A673 (cell line): Measurements from ENCODE around the gene CPLX4. TPM values are rescaled to one million over a fixed set of nuclear protein-coding genes. Genes with fewer than 3 reads are reported as not detected.

Experiments
- BruUV-seq: library from RNA; stranded (reverse); fragments of 400-500 nt; replicated peaks from 2 replicates; lab custom pipeline; 2021; lab: Mats Ljungman, UMichigan
- CTCF ChIA-PET: fragments of 300-600 bp; sonication (Branson Sonifier 250); formaldehyde crosslinking; loops from one replicate; lab custom pipeline; 2022; ENCODE audit warnings: antibody characterized with exemption; lab: Charles Lee
- POLR2A ChIA-PET: fragments of 300-600 bp; sonication (Branson Sonifier 250); formaldehyde crosslinking; loops from one replicate; lab custom pipeline; 2022; ENCODE audit warnings: antibody characterized with exemption; ENCODE audit not compliant: low non-redundant PET; lab: Charles Lee
- DNase-seq: peaks from one replicate; pipeline ENCODE4 v3.0.0-alpha.2; 2015; ENCODE audit warnings: low spot score
- H3K27ac ChIP-seq: fragments of 200-600 bp; sonication (generic); 2 replicates; pipeline ENCODE4 v1.5.1; 2016; ENCODE audit warnings: mixed run types, low read depth, mild to moderate bottlenecking, mixed read lengths, antibody characterized with exemption, low read length; ENCODE audit not compliant: poor library complexity, severe bottlenecking
- H3K27me3 ChIP-seq: fragments of 200-600 bp; sonication (generic); replicated peaks from 2 replicates; pipeline ENCODE4 v1.6.1; 2017; ENCODE audit warnings: mixed run types, low read depth, mild to moderate bottlenecking, mixed read lengths, antibody characterized with exemption, low read length; ENCODE audit not compliant: insufficient read depth, poor library complexity
- H3K36me3 ChIP-seq: fragments of 200-600 bp; sonication (generic); 2 replicates; pipeline ENCODE4 v1.6.1; 2016; ENCODE audit warnings: mixed run types, mild to moderate bottlenecking, mixed read lengths, antibody characterized with exemption, low read length; ENCODE audit not compliant: insufficient read depth, poor library complexity, severe bottlenecking
- H3K4me1 ChIP-seq: fragments of 200-600 bp; sonication (generic); 2 replicates; pipeline ENCODE4 v1.6.1; 2017; ENCODE audit warnings: mixed run types, mild to moderate bottlenecking, mixed read lengths, antibody characterized with exemption, low read length; ENCODE audit not compliant: insufficient read depth, poor library complexity, severe bottlenecking
- H3K4me3 ChIP-seq: fragments of 200-600 bp; sonication (generic); 2 replicates; pipeline ENCODE4 v1.5.1; 2016; ENCODE audit warnings: low read depth, mixed run types, mild to moderate bottlenecking, mixed read lengths, low read length; ENCODE audit not compliant: poor library complexity, severe bottlenecking
- H3K9me3 ChIP-seq: fragments of 200-600 bp; sonication (generic); 2 replicates; pipeline ENCODE4 v1.6.1; 2016; ENCODE audit warnings: mixed run types, low read depth, mild to moderate bottlenecking, mixed read lengths, antibody characterized with exemption, low read length; ENCODE audit not compliant: poor library complexity, severe bottlenecking
- EZH2 ChIP-seq: fragments of 200-600 bp; sonication (generic); IDR thresholded peaks from 2 replicates; pipeline ENCODE4 v1.6.1; 2017; ENCODE audit warnings: borderline replicate concordance, low read depth, mild to moderate bottlenecking, mixed read lengths, antibody characterized with exemption, low read length; ENCODE audit not compliant: poor library complexity, severe bottlenecking
- intact Hi-C: fragments of 100-400 bp; cut with micrococcal nuclease; formaldehyde crosslinking; loops from one replicate; pipeline ENCODE4 v1.10.0; 2022; ENCODE audit not compliant: unreplicated experiment
- total RNA-seq: library from RNA; stranded (reverse); gene quantifications from 2 replicates; pipeline ENCODE4 v1.2.3, GENCODE V29; 2021
- TF ChIP-seq, protein P1 (sequence below): fragments of 300-800, 200-600 bp; sonication (generic); conservative IDR thresholded peaks from 2 replicates; pipeline ENCODE4 v1.5.1; 2017; ENCODE audit warnings: low read depth, mild to moderate bottlenecking, antibody characterized with exemption, low read length, moderate library complexity, mixed read lengths

CPLX4 gene
- total RNA-seq, 1 experiment from 2014 or later, result not detected

DNA sequence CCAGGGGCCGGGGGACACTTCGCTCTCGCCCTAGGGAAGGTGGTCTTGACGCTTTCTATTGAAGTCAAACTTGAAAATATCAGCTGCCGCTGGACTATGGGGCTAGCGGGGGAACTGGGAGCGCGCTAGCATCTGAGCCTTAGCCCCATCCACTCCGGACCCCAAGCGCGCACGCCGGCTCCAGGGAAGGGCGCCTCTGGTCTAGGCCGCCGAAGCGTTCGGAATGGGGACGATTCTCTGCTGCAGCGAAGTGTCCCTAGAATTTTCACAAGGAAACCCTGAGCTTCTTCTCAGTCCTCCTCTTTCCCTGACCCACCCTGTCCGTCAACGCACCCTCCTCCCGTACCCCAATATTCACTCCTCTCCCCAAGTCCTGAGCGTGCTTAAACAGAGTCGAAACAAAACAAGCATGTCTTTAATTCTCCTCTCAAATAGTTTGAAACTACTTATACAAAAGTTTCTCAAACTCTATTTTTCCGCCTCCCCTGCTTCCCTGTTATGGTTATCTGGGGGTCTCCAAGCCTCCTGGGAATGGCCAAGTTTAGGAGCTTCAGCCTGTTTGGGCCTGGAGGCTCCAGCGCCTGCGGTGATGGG is 50.2 kb downstream of the CPLX4 start:
- Histone ChIP-seq H3K4me1 (peaks cover 57% of the 10 kb centered on the region), H3K36me3 (peaks cover 5% of the 10 kb centered on the region), H3K27ac (no peak overlapping the region), H3K9me3 (no peaks in the 10 kb centered on the region), H3K27me3 (peaks cover 10% of the 10 kb centered on the region), H3K4me3 (no peak overlapping the region)
- intact Hi-C loops, result no loop called here
- TF ChIP-seq, protein P1, sequence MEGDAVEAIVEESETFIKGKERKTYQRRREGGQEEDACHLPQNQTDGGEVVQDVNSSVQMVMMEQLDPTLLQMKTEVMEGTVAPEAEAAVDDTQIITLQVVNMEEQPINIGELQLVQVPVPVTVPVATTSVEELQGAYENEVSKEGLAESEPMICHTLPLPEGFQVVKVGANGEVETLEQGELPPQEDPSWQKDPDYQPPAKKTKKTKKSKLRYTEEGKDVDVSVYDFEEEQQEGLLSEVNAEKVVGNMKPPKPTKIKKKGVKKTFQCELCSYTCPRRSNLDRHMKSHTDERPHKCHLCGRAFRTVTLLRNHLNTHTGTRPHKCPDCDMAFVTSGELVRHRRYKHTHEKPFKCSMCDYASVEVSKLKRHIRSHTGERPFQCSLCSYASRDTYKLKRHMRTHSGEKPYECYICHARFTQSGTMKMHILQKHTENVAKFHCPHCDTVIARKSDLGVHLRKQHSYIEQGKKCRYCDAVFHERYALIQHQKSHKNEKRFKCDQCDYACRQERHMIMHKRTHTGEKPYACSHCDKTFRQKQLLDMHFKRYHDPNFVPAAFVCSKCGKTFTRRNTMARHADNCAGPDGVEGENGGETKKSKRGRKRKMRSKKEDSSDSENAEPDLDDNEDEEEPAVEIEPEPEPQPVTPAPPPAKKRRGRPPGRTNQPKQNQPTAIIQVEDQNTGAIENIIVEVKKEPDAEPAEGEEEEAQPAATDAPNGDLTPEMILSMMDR, result no peak
- no peak for TF ChIP-seq EZH2
- CTCF ChIA-PET, result no interaction called here
- DNase-seq, result no peak
- POLR2A ChIA-PET, result no interaction called here
- no TSS peak for BruUV-seq

DNA sequence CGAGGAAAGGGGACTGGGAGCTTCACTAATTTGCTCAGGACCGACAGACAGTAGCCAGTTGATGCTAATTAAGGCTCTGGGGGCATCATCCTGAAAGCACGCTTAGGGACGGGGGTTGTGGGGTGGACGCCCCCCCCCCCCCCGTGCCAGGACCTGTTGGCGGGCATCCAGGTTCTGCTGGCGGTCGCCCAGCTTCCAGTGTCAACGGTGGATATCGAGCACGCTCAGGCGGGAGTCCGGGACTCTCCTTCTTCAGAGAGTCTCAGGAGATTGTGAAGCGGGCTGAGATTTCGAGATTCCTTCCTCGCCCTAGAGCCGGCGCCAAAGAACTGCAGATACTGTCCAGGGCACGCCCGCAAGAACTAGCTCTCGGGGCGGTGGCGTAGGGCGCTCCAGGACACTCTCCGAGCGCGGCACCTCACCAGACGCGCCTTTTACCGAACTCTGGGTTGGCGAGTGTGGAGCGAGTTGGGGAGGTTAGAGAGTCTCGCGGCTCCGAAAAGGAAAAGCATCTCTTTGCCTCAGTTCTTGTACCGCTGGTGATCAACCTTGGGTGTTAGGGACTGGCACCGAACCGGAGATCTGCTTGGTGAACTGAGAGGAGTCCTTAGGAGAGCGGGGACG is 50.8 kb downstream of the CPLX4 start:
- H3K9me3 ChIP-seq, result no peaks in the 10 kb centered on the region
- intact Hi-C loops, result no loop called here
- no peak overlapping the region for H3K27ac ChIP-seq
- no peak for DNase-seq
- H3K27me3 ChIP-seq, result peaks cover 10% of the 10 kb centered on the region
- TF ChIP-seq EZH2, result no peak
- TF ChIP-seq, protein P1, result no peak
- peaks cover 5% of the 10 kb centered on the region for H3K36me3 ChIP-seq
- BruUV-seq, result no TSS peak
- peaks cover 57% of the 10 kb centered on the region for H3K4me1 ChIP-seq
- CTCF ChIA-PET, result interaction anchor here (1.2 kb wide), 1 partner anchor 135 kb away, joined by 3 read pairs; no protein-coding TSS in a partner anchor
- no peak overlapping the region for H3K4me3 ChIP-seq
- POLR2A ChIA-PET, result no interaction called here

DNA sequence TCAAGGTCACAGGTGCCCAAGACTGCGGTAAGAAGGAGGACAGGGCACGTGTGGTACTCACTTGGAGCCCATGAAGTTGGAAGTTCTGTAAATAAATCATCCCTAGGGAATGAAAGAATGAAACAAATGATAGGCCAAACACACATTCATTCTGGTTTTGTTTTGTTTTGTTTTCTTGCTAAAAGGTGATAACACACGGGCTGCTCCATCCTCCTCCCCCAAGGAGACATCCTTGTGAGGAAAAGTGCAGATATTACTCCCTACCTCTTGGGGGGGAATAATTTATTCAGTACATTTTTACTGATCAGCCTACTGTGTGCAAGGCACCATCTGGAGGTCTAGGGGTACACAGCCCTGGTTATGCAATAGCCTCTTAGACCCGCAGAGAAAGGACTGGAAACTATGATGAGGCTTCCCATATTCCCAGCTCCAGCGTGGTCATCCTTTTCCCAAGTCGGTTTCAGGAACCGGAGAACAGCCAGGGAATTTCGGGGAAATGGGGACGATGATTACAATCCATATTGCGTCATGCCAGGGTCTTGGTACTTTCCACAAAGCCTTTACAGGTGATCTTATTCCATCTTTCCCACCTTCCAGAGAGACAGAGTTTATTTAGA is 51.5 kb downstream of the CPLX4 start:
- intact Hi-C loops, result no loop called here
- ChIA-PET POLR2A (no interaction called here), CTCF (interaction anchor here (1.2 kb wide), 1 partner anchor 135 kb away, joined by 3 read pairs; no protein-coding TSS in a partner anchor)
- Histone ChIP-seq H3K27me3 (peaks cover 10% of the 10 kb centered on the region), H3K9me3 (no peaks in the 10 kb centered on the region), H3K4me3 (no peak overlapping the region), H3K4me1 (peaks cover 57% of the 10 kb centered on the region), H3K36me3 (peaks cover 5% of the 10 kb centered on the region), H3K27ac (no peak overlapping the region)
- no peak for TF ChIP-seq EZH2
- TF ChIP-seq, protein P1, result no peak
- no TSS peak for BruUV-seq
- no peak for DNase-seq
